NCI-H2196 treated with DMSO at 0.1 percent for 48 hours (cell line): Measurements from ENCODE around the gene GPR153.
"Not testable (repeated sequence)": the region's sequence is repeated elsewhere in the genome, so short reads cannot be mapped to it uniquely, and the experiment has no call there.

Experiments
- DNase-seq: peaks from one replicate; lab custom pipeline; 2025; ENCODE audit not compliant: unreplicated experiment; lab: John Stamatoyannopoulos, UW

GPR153 gene

GRCh38 chr1:6235296-6235677, 25.6 kb downstream of the GPR153 start:
- no peak for DNase-seq

GRCh38 chr1:6234502-6235295, 26.2 kb downstream of the GPR153 start:
- no peak for DNase-seq

GRCh38 chr1:6233376-6233775, 27.5 kb downstream of the GPR153 start:
- DNase-seq = no peak

GRCh38 chr1:6225651-6226050, 35.2 kb downstream of the GPR153 start:
- DNase-seq = no peak

- DNase-seq = no peak
Observed at GRCh38 chr1:6224718-6225117, 36.2 kb downstream of the GPR153 start.

- DNase-seq = no peak
Observed at GRCh38 chr1:6223617-6224016, 37.3 kb downstream of the GPR153 start.

GRCh38 chr1:6222636-6223035, 38.3 kb downstream of the GPR153 start:
- no peak for DNase-seq

GRCh38 chr1:6221210-6221784, 39.6 kb downstream of the GPR153 start:
- no peak for DNase-seq

- no peak for DNase-seq
Observed at GRCh38 chr1:6220236-6220635, 40.7 kb downstream of the GPR153 start.

- DNase-seq = not testable (repeated sequence)
Observed at GRCh38 chr1:6219641-6220040, 41.3 kb downstream of the GPR153 start.

- DNase-seq = no peak
Observed at GRCh38 chr1:6218375-6219164, 42.3 kb downstream of the GPR153 start.

- no peak for DNase-seq
Observed at GRCh38 chr1:6212193-6212959, 48.5 kb downstream of the GPR153 start.

GRCh38 chr1:6211731-6212130, 49.2 kb downstream of the GPR153 start:
- DNase-seq = no peak

GRCh38 chr1:6210591-6211355, 50.1 kb downstream of the GPR153 start:
- DNase-seq = no peak

GRCh38 chr1:6209661-6210580, 51.0 kb downstream of the GPR153 start:
- no peak for DNase-seq

- no peak for DNase-seq
Observed at GRCh38 chr1:6208723-6209660, 51.9 kb downstream of the GPR153 start.

GRCh38 chr1:6207921-6208320, 53.0 kb downstream of the GPR153 start:
- no peak for DNase-seq
